ENCODE measurements around the gene TFPI.
"Not testable (repeated sequence)": the region's sequence is repeated elsewhere in the genome, so short reads cannot be mapped to it uniquely, and the experiment has no call there.

TFPI gene

DNA sequence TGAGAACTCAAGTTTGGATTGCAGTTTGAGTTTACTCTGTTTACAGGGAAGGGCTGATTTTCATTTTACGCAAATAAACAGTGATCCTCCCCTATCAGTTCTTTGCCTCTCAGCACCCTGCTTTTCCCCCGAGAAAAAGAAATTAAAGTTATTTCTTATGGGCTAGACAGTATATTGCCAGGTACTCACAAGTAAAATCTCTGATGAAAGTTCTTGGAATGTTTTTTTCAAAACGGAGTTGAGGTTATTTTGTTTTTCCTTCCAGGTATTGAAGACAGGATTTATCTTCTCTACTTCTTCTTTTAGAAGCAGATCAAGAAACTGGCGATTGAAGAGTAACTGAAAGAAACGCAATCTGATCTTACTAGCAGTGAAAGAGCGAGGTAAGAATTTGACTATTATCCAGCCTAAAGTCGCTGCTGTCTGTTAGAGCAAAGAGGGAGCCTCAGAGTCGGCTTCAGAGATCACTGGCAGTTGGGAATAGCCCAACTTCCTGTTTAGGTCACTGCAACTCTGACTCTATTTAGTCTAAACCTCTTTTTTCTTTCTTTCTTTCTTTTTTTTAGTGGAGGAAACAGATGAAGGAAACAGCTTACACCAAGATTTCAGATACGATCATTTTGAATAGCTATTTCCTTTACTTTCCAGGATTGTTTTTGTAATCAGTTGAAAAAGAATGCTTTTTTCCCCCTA is at the start of gene TFPI:
TSS of gene TFPI (minus strand) at position 425 of the 693 bp plus-strand sequence. CDS start 50,667 bp downstream, outside the sequence.
- Mint-ChIP-seq H3K4me3 (no peak within 1 kb of the TSS), H3K4me1 (no peaks in the 10 kb centered on the region), H3K27ac (no peak within 1 kb of the TSS), H3K9me3 (no peaks in the 10 kb centered on the region), H3K36me3 (no peaks in the 10 kb centered on the region)
- ATAC-seq (no peak), DNase-seq (ENCODE audit: low spot score in 2 of 2) (no peak)

DNA sequence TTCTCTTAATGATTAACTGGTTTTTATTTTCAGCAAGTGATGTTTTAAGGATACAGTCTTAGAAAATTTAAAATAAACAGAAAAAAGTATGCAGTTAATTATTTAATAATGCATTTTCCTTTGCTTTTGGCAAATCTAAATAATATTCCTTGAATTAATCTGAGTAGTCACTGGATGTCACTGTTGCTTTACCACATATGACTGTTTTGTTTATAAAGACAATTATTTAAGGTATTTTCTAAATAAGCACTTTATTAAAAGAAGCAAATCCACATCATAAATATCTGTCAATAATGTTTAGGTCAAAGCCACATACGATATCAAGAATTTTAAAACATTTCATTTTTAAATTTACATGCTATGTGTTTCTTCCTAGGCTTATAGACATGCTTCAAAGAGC is 40.6 kb upstream of the TFPI start:
- H3K4me1 Mint-ChIP-seq: no peaks in the 10 kb centered on the region
- no peaks in the 10 kb centered on the region for H3K36me3 Mint-ChIP-seq
- ATAC-seq (no peak), DNase-seq (ENCODE audit: low spot score in 2 of 2) (no peak)
- H3K4me3 Mint-ChIP-seq: no peak overlapping the region
- H3K27ac Mint-ChIP-seq: no peak overlapping the region
- peaks cover 6% of the 10 kb centered on the region for H3K9me3 Mint-ChIP-seq

DNA sequence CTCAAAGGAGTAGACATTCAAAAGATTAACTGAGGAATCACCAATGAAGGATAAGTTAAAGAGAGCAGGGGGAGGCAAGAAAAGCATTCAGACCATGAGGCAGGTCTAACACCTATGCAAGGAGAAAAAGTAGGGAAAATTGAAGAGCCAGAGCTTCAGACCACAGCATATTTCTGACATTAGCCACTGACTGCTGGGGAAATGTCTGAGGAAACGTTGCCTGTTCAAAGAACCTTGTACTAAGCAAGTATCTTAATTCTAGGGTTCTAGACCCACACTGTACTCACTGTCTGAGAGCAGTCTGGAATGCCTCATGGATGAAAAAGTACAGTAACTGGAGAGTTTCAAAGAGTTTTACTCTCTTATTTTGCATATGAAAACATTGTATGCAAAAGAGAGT is 39.5 kb upstream of the TFPI start:
- ATAC-seq: no peak
- no peak for DNase-seq (ENCODE audit: low spot score in 2 of 2)
- no peaks in the 10 kb centered on the region for H3K36me3 Mint-ChIP-seq
- no peaks in the 10 kb centered on the region for H3K4me1 Mint-ChIP-seq
- peaks cover 6% of the 10 kb centered on the region for H3K9me3 Mint-ChIP-seq
- no peak overlapping the region for H3K4me3 Mint-ChIP-seq
- H3K27ac Mint-ChIP-seq: no peak overlapping the region

DNA sequence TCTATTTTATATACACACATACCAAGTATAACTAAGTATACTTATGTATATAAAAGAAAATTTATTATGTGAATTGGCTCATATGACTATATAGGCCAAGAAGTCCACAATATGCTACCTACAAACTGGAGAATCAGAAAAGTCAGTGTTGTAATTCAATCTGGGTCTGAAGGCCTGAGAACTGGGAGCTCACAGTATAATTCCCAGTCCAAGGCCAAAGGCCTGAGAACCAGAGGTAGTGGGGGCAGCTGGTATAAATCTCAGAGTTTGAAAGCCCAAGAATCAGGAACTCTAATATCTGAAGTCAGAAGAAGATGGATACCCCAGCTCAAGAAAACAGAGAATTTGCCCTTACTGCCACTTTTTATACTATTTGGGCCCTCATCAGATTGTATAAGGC is 38.9 kb upstream of the TFPI start:
- peaks cover 6% of the 10 kb centered on the region for H3K9me3 Mint-ChIP-seq

DNA sequence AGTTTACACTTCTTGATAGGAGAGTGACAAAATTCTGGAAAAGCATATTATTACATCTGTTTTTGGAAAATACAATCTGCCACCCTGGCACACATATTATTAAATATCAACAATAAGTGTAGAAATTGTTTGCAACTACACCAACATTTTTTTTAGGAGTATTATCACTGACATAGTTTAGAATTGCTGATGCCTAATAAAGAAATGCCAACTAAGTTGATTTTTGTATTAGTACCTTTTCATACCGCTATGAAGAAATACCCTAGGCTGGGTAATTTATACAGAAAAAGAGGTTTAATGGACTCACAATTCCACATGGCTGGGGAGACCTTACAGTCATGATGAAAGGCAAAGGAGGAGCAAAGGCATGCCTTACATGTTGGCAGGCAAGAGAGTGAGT is 35.9 kb upstream of the TFPI start:
- Mint-ChIP-seq H3K27ac (no peak overlapping the region), H3K9me3 (peaks cover 6% of the 10 kb centered on the region), H3K4me1 (no peaks in the 10 kb centered on the region), H3K4me3 (no peak overlapping the region), H3K36me3 (no peaks in the 10 kb centered on the region)
- no peak for DNase-seq (ENCODE audit: low spot score in 2 of 2)
- no peak for ATAC-seq

More for the DNA sequence above, 38.9 kb upstream of the TFPI start:
- Mint-ChIP-seq H3K27ac (no peak overlapping the region), H3K4me1 (no peaks in the 10 kb centered on the region), H3K4me3 (no peak overlapping the region), H3K36me3 (no peaks in the 10 kb centered on the region)
- DNase-seq (ENCODE audit: low spot score in 2 of 2) (no peak), ATAC-seq (no peak)

DNA sequence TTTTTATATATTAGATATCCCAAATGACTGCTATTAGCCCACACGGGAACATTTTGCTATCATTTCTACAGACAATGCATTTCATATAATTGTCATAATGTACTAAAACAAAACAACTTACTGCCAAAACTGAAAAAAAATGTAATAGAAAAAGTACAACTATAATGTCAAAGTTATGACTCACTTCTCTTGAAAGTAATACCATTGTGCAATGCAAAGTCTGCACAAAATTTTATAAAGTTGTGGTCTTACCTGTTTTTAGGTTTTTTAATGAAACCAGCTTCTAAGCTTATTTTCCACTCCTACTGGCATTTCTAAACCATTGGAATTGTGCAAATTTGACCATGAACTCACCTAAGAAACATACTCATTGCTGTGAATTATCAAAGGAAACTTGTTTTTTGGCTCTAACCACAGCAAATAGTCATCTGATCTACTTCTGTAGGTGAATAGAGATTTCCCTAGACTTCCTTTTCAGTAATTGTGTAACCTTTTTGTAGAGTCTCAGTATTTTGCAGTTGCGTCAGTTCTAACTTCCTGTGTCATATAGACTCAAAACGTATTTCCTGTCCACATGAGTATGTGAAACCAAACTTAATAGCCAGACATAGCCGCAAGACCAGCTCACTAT is 31.9 kb upstream of the TFPI start:
- peaks cover 7% of the 10 kb centered on the region for H3K9me3 Mint-ChIP-seq
- H3K36me3 Mint-ChIP-seq: no peaks in the 10 kb centered on the region
- DNase-seq (ENCODE audit: low spot score in 2 of 2) (no peak), ATAC-seq (peak; percentile 67)
- no peak overlapping the region for H3K4me3 Mint-ChIP-seq
- H3K4me1 Mint-ChIP-seq: no peaks in the 10 kb centered on the region
- no peak overlapping the region for H3K27ac Mint-ChIP-seq

DNA sequence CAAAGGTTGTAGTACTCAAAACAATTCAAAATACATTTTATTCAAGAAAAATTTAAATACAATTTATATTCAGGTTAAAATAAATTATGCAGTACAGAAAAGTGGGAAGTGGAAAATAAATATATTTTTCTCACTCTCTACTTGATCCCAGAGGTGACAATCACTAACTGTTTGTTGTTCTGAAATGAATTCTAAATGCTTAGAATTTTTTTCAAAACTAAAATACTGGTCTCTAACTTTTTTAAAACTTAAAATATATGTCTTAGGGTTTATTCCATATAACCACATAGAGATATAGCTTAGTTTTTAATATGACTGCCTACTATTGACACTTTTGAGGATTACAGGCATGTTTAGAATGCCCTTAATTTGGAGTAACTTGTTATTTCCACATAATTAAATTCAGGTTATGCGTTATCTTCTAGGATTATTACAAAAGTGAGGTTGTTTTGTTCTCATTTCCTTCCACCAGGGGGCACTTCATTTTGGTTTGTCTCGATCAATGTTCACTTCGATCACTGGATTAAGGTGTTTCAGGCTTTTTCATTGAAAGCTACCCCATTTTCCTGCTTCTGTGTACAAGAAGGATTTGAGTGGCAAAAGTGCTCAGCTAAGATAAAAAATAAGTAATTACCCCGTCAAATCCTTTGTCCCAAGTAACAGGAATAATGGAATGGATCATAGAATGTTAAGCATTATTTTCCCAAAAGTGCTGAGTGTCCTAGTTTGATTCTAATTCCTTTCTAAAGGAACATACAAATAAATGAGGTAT is 27.1 kb upstream of the TFPI start:
- ATAC-seq: no peak
- Mint-ChIP-seq H3K4me1 (no peaks in the 10 kb centered on the region), H3K9me3 (peaks cover 4% of the 10 kb centered on the region), H3K4me3 (no peak overlapping the region), H3K27ac (no peak overlapping the region), H3K36me3 (no peaks in the 10 kb centered on the region)
- DNase-seq (ENCODE audit: low spot score in 2 of 2): no peak

DNA sequence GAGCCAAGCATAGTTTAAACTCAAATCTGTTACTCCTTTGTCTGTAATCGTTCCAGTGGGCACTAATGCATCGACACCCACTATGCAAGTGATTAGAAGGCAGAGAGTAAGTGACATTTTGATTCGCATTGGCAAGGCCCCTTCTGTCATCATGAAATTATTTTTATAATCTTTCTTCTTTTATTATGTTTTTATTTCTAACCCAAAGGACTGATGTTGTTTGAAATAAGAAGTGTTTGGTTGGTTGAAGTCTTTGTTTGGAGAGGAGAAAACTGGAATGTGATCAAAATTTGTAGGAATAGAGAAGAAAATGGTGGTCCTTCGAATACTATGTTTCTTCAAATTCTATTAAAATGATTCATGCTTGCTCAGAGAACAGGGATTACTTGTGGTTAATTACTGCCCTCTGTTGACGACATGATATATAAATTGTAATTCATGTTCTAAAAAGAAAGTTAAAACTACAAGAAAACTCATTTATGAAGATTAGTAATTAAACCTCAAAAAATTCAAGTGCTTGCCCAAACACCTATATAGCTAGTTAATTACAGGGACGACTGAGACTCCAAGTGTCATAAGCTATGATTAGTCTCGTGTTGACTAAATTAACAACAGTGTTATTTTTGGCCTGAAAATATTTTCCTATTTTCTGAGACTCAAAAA is 26.4 kb upstream of the TFPI start:
- DNase-seq (ENCODE audit: low spot score in 2 of 2) (no peak), ATAC-seq (no peak)
- no peaks in the 10 kb centered on the region for H3K4me1 Mint-ChIP-seq

DNA sequence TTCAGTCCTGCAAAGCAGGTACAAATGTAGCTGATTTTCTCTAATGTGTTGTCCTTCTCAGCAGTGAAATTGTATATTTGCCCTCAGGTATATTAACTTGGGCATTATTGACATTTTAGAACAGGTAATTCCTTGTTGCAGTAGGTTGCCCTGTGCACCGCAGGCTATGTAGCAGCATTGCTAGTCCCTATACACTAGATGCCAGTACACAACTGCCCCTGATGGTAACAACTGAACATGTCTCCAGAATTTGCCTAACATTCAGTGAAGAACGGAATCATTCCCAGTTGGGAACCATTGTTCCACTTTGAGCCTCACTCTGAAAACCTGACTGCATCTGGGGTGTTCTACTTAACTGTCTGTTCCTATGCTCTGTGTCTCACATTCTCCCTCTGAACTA is 23.1 kb upstream of the TFPI start:
- ATAC-seq (no peak), DNase-seq (ENCODE audit: low spot score in 2 of 2) (no peak)
- no peak overlapping the region for H3K4me3 Mint-ChIP-seq
- H3K27ac Mint-ChIP-seq: no peak overlapping the region
- H3K4me1 Mint-ChIP-seq: no peaks in the 10 kb centered on the region
- no peaks in the 10 kb centered on the region for H3K9me3 Mint-ChIP-seq
- H3K36me3 Mint-ChIP-seq: no peaks in the 10 kb centered on the region

More for the DNA sequence above, 26.4 kb upstream of the TFPI start:
- peaks cover 4% of the 10 kb centered on the region for H3K9me3 Mint-ChIP-seq
- no peak overlapping the region for H3K4me3 Mint-ChIP-seq
- H3K36me3 Mint-ChIP-seq: no peaks in the 10 kb centered on the region
- H3K27ac Mint-ChIP-seq: no peak overlapping the region

DNA sequence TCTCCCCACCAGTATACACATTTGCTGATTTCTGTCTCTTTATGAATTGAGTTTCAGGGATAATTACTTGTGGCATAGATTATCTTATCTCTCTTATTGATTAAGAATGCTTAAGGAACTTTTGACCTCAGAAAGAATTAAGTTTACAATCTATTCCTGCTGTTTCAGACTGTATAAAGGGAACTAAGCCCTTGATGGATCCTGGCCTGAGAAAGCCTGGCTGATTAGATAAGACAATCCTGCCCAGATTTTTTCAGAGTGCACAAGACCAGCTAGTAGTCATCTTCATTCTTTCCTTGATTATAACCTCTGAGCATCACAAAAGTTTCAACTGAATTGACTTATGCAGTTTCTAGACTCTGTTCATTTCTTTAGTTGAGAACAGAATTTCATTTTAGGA is 22.7 kb upstream of the TFPI start:
- H3K4me1 Mint-ChIP-seq: no peaks in the 10 kb centered on the region
- H3K27ac Mint-ChIP-seq: no peak overlapping the region
- ATAC-seq (no peak), DNase-seq (ENCODE audit: low spot score in 2 of 2) (no peak)
- no peaks in the 10 kb centered on the region for H3K9me3 Mint-ChIP-seq
- H3K4me3 Mint-ChIP-seq: no peak overlapping the region
- no peaks in the 10 kb centered on the region for H3K36me3 Mint-ChIP-seq

DNA sequence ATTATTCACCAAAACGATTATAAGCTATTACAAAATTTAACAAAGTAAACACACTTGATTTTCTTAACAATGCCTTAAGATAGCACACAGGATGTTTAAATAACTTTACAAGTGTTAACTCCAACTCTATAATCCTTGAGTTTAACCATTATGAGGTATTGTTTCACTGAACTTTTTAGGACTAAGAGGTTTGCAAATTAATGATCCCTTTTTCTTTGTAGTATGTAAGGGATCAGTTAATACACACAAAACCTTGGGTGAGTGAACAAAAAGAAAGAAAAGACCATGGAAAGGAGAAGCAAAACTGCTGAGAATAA is 21.5 kb upstream of the TFPI start:
- no peaks in the 10 kb centered on the region for H3K36me3 Mint-ChIP-seq
- no peak overlapping the region for H3K4me3 Mint-ChIP-seq
- H3K27ac Mint-ChIP-seq: no peak overlapping the region
- no peaks in the 10 kb centered on the region for H3K4me1 Mint-ChIP-seq
- no peaks in the 10 kb centered on the region for H3K9me3 Mint-ChIP-seq
- no peak for DNase-seq (ENCODE audit: low spot score in 2 of 2)
- no peak for ATAC-seq

DNA sequence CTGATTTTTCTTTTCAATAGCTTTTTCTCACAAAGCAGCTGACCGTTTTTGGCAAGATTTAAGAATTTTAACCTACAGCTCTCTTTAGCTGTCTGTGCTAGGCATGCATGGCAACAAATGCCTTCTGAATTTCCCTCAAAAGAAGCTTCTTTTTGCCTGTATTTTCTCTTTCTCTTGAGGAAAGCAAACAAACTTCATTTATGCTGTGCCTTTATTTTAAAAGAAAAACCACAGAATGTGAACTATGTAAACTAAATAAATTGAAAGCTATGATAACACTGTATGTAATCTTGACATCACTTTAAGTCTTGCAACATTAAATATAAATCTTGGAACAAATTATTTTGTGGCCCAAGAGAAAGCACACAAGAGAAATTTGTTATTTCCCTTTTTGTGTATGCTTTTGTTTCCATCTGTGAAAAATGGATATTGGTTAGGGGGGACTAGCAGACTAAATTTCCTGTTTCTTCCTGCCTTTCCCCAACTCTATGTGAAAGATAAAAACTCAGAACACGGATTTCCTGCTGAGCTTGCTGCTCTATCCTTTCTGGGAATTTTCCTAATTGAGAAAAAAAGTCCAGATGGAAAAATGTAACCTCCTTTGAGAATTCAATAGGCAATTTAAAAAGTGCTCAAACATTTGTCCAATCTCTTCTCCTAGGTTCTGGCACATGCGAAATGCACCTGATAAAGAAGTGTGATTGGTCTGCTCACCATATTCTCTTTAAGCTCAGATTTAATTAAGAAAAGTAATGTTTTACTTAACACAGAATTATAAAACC is 20.9 kb upstream of the TFPI start:
- DNase-seq (ENCODE audit: low spot score in 2 of 2) (no peak), ATAC-seq (no peak)
- Mint-ChIP-seq H3K9me3 (no peaks in the 10 kb centered on the region), H3K4me1 (no peaks in the 10 kb centered on the region), H3K27ac (no peak overlapping the region), H3K36me3 (no peaks in the 10 kb centered on the region), H3K4me3 (no peak overlapping the region)

DNA sequence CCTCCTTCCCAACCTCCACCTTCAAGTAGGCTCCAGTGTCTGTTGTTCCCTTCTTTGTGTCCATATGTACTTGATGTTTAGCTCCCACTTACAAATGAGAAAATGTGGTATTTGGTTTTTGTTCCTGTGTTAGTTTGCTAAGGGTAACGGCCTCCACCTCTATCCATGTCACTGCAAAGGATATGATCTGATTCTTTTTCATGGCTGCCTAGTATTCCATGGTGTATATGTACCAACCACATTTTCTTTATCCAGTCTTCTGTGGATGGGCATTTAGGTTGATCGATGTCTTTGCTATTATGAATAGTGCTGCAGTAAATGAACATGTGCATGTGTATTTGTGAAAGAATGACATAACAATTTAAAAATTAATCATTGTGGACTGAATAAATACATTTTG is 19.5 kb upstream of the TFPI start:
- H3K4me3 Mint-ChIP-seq: no peak overlapping the region
- ATAC-seq (no peak), DNase-seq (ENCODE audit: low spot score in 2 of 2) (no peak)
- no peaks in the 10 kb centered on the region for H3K36me3 Mint-ChIP-seq
- H3K4me1 Mint-ChIP-seq: no peaks in the 10 kb centered on the region
- H3K9me3 Mint-ChIP-seq: no peaks in the 10 kb centered on the region
- no peak overlapping the region for H3K27ac Mint-ChIP-seq

DNA sequence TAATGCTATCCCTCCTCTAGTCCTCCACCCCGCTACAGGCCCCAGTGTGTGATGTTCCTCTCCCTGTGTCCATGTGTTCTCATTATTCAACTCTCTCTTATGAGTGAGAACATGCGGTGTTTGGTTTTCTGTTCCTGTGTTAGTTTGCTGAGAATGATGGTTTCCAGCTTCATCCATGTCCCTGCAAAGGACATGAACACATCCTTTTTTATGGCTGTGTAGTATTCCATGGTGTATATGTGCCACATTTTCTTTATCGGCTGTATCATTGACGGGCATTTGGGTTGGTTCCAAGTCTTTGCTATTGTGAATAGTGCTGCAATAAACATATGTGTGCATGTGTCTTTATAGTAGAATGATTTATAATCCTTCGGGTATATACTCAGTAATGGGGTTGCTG is 17.8 kb upstream of the TFPI start:
- H3K27ac Mint-ChIP-seq; ATAC-seq; H3K4me3 Mint-ChIP-seq; H3K36me3 Mint-ChIP-seq; H3K9me3 Mint-ChIP-seq; H3K4me1 Mint-ChIP-seq; DNase-seq (ENCODE audit: low spot score in 2 of 2): not testable (repeated sequence)

DNA sequence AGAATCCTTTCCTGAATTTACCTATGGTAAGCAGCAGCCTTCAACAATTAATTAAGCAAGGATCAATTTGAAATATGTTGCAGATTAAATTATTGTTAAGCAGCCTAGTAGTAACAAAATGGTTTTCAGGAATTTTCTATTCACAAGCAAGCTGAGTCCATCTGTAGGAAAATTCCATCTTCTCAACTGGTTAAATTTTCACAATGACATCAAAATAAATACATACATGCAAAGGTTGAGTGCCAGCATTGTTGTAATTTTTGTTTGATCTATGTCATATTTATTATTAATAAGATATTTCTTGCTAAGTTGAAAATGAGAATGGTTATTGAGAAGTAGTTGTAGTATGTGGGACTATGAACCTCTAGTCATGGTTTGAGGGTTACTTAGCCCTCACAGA is 15.3 kb upstream of the TFPI start:
- H3K4me1 Mint-ChIP-seq: no peaks in the 10 kb centered on the region
- no peaks in the 10 kb centered on the region for H3K36me3 Mint-ChIP-seq
- DNase-seq (ENCODE audit: low spot score in 2 of 2): no peak
- H3K27ac Mint-ChIP-seq: no peak overlapping the region
- no peak for ATAC-seq
- peaks cover 6% of the 10 kb centered on the region for H3K9me3 Mint-ChIP-seq
- H3K4me3 Mint-ChIP-seq: no peak overlapping the region

All from stimulated activated effector memory CD8-positive, alpha-beta T cell treated with anti-CD3 and anti-CD28 coated beads, Interleukin-12 subunit alpha, Interleukin-12 subunit beta, amount 100 ng/mL, for 72 hours (primary cell).